Anterior cingulate cortex (tissue), 58 donors: ENCODE data around the gene MBNL1.

Experiments used
- DNase-seq, 58 donors: peaks; one replicate each; lab custom pipeline; 2025; lab: John Stamatoyannopoulos, UW

MBNL1 gene

GRCh38 chr3:152459118-152459515 lies 190.4 kb downstream of the MBNL1 start:
- DNase-seq, result no peak

- no peak for DNase-seq
Observed at GRCh38 chr3:152459572-152459971, 190.8 kb downstream of the MBNL1 start.

DNA sequence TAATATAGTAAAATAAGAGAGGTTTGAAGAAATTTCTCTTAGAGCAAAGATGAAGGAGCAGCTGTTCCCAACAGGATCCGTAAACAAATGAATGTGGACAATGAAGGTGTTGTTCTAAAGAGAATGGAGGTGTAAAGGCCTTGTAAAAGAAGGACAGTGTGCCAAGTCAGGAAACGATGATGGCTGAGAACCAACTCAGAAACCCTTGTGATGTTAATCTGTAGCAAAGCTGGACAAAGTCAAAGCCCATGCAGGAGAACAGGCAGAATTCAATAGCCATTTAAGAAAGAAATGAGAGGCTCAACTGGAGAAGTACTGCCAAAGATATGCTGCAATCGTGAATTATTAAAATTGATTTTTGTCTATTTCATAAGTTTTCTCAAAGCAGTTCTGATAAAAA lies 192.2 kb downstream of the MBNL1 start:
- peak in 3 of 58 donors; percentile 3 to 48 (median 22) for DNase-seq

DNA sequence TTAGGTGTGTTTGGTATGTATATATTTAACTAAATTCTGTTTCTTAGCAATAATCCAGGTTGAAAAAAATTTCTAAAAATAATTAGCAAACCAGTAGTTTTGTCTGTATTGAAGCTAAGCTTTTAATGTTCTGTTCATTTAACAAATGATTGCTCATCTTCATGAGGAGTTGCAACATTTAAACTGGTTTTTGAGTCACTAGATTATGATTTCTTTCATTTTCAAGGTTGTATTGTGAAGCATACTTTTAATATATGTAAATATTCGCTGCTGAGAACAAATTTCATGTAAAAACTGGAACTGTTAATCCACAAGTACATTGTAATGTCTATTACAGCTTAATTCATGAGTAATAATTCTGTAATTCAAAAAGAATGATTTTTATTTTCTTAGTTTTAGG lies 192.7 kb downstream of the MBNL1 start:
- DNase-seq, result no peak

DNA sequence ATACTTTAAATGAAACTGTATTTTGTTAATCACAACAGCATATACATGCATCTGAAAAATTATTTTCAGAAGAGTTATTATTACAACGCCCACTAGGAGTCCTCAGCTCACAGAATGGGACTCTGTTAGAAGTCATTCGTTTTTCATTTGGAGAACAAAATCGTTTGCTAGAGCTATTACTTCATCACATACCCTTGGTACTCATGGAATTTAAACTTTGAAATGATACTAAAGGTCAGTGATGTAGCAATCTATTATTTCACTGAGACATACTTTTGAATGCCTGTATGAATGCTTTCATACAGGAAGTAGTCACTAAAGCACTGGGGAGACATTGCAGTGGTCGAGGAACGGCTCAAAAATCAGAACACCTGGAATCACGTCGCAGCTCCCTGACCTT lies 198.1 kb downstream of the MBNL1 start:
- DNase-seq, result no peak

- no peak for DNase-seq
Observed at GRCh38 chr3:152469248-152470025, 200.7 kb downstream of the MBNL1 start.

- DNase-seq, result no peak
Observed at GRCh38 chr3:152470095-152470494, 201.4 kb downstream of the MBNL1 start.

DNA sequence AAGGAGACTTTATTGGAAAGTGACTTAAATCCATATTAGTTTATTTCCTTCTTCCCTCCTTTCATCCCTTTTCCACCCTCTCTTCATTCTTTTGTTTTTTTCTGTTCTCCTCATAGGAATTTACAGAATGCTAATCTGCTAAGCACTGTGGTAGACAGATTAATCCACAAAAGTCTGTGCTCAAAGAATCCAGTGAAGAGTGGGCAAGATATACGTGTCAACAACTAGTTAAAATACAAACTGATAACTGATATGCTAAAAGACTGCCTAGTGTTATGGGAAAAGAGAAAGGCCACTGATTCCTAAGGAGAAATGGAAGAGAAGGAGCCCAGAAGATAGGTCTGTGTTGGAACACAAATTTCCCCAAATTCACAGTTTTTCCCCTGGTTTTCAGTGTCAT lies 202.2 kb downstream of the MBNL1 start:
- DNase-seq, result no peak

- DNase-seq, result peak in 40 of 58 donors; percentile 4 to 66 (median 27)
Observed at GRCh38 chr3:152471814-152472671, 203.3 kb downstream of the MBNL1 start.

DNA sequence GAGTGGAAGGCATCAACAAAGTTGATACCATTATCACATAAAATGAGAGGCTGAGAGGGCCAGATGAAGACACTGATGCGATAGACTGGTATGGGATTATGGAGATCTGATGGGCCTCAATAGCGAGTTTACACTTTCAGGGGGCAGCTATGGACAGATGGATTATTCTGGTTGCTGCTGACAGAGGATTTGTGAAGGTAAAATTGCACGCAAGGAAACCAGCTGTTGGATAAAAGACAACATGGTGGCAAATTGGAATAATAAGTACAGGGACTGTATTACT lies 203.9 kb downstream of the MBNL1 start:
- DNase-seq, result no peak

DNA sequence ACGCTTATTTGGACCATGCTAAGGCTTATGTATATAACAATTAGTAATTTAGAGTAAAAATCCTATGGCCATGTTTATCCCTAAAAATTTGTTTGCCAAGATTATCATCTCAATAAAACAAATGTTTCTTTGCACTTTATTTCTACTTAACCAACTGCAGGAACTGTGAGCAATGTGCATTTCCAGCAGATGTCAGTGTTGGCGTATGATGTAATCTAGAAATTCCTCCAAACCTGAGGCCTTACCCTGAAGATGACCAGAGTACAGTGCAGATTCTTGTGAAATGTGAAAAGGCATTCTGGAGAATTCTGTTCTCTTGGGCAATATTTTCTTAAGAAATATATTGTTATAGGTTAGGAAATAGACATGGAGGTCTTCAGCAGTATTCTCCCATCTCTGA lies 205.9 kb downstream of the MBNL1 start:
- DNase-seq, result peak in 3 of 58 donors; percentile 1 to 35 (median 4)

GRCh38 chr3:152477422-152477821 lies 208.7 kb downstream of the MBNL1 start:
- no peak for DNase-seq

DNA sequence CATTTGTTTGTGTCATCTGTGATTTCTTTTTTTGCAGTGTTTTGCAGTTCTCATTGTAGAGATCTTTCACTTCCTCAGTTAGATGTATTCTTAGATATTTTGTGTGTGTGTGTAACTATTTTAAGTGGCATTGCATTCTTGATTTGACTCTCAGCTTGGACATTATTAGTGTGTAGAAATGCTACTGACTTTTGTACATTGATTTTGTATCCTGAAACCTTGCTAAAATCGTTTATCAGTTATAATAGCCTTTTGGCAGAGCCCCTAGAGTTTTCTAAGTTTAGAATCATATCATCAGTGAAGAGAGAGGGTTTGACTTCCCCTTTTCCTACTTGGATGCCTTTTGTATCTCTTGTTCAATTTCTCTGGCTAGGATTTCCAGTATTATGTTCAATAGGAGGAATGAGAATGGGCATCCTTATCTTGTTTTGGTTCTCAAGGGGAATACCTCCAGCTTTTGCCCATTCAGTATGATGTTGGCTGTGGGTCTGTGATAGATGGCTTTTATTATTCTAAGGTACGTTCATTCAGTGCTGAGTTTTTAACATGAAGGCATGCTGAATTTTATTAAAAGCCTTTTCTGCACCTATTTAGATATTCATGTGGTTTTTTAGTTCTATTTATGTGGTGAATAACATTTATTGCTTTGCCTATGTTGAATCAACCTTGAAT lies 211.7 kb downstream of the MBNL1 start:
- DNase-seq, result no peak

DNA sequence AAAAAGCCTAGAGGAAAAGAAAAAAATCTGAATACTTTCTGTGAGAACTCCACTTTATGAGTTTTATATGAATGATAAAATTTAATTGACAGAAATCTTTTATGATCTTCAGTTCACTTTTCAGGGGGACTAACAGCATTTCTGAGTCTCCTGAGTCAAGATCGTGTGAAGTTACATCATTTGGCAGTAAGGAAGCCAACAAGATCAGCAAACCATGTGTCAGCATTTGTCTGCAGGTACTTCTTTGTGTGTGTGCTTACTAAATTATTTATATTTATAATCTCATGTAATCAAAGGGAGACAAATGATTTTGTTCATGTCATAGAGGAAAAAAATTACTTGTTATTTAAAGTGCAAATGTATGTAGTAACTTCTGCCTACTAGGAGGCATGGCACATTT lies 217.6 kb downstream of the MBNL1 start:
- DNase-seq, result no peak

DNA sequence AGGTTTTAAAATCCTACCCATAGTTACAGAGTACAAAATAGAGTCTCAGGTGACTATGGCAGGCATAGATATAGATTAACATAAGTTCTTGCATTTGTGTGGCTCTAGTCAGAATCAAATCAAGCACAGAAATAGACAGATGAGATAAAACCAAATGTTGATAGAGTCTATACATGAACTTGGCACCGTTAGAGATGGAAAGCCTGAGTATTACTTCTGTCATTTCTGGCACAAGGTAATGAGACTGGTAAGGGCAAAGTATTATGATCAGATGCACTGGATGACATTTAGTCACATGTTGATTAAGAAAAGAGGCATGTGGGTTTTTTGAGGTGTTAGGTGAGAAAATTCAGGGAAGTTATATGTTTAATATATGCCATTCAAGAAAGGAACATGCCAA lies 219.7 kb downstream of the MBNL1 start:
- DNase-seq, result no peak

GRCh38 chr3:152491922-152492321 lies 223.2 kb downstream of the MBNL1 start:
- no peak for DNase-seq

- DNase-seq, result no peak
Observed at GRCh38 chr3:152496286-152496685, 227.6 kb downstream of the MBNL1 start.

- DNase-seq, result no peak
Observed at GRCh38 chr3:152496716-152497115, 228.0 kb downstream of the MBNL1 start.

DNA sequence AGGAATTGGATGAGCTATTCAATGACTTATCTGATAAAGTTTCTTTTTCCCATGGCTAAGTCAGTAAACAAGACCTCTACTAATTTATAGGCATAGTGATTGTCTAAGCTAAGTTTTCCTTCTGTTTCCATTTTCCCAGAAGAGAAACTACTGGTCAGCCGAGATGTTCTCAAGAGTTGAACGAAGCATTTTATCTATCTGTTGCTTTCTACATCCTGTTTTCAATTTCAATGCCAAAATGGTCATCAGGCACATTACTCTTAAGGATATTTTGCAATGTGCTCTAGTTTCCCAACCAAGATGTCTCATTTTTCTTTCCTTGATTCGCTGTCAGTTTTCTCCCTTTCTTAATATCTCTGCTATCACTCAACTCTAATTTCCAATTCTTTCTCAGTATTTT lies 228.7 kb downstream of the MBNL1 start:
- DNase-seq, result no peak

DNA sequence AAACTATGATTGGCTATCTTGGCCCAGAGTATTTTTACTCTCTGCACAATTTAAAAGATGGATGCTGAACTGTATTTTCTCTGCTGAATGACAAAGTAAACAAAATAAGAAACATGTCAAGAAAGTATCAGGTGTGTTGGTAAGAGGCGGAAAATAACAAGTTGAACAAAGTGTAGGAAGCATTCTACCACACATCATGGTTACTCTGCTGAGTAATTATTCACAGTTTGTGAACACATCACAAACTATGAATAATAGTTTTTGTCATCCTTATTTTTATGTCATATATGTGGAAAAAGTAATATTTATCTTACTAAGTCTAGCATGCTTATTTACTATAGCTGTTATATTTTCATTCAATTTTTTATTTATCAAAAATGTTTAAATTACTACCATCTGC lies 229.2 kb downstream of the MBNL1 start:
- no peak for DNase-seq

GRCh38 chr3:152499791-152500385 lies 231.2 kb downstream of the MBNL1 start:
- no peak for DNase-seq
